Esophagus muscularis mucosa (tissue), 4 donors: ENCODE measurements around the gene CAGE1.
"Not testable (repeated sequence)": the region's sequence is repeated elsewhere in the genome, so short reads cannot be mapped to it uniquely, and the experiment has no call there.

ENCODE experiments used
- CTCF ChIP-seq, 3 experiments: fragments of 200-600 bp in 2 of 3; fragments of 450-650 bp in 1 of 3; sonication (generic) in 2 of 3; IDR thresholded peaks; one replicate each; pipeline ENCODE4 v1.5.1; 2017 to 2019; ENCODE audit warnings: antibody characterized with exemption in 3 of 3, mild to moderate bottlenecking in 2 of 3, moderate library complexity in 1 of 3
- EP300 ChIP-seq: sonication (generic); formaldehyde crosslinking; IDR thresholded peaks from one replicate; pipeline ENCODE4 v1.6.1; 2017; ENCODE audit warnings: antibody characterized with exemption
- POLR2A ChIP-seq: fragments of 450-650 bp; IDR thresholded peaks from one replicate; pipeline ENCODE4 v1.6.1; 2017; ENCODE audit warnings: antibody characterized with exemption, moderate library complexity, mild to moderate bottlenecking, low read depth
- POLR2AphosphoS5 ChIP-seq, 2 donors: sonication (generic); formaldehyde crosslinking; IDR thresholded peaks; one replicate each; pipeline ENCODE4 v1.6.1; 2017; ENCODE audit warnings: antibody characterized with exemption in 2 of 2

DNA sequence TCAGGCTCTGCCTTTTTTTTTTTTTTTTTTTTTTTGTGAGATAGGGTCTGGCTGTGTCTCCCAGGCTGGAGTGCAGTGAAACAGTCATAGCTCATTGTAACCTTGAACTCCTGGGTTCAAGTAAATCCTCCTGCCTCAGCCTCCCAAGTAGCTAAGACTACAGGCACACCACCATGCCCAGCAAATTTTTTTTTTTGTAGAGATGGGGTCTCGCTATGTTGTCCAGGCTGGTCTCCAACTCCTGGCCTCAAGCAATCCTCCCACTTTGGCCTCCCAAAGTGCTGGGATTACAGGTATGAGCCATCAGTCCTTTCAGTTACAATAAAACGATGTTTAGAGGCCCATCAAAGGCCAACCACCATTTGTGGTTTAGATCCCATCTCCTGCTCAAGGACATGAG lies 70.1 kb downstream of the CAGE1 start:
- not testable (repeated sequence) for TF ChIP-seq CTCF (IDR thresholded peaks at IDR 0.05); POLR2AphosphoS5 (IDR thresholded peaks at IDR 0.05); POLR2A; EP300
